ENCODE data around the gene NCDN.
A peak's percentile ranks its signal among the peaks of the same experiment; 100 is the strongest.

Gene NCDN

GRCh38 chr1:35555601-35556477 lies 1.8 kb upstream of the NCDN start:
- no peak for DNase-seq

- no peak for DNase-seq
These were observed 998 bp upstream of the NCDN start for GRCh38 chr1:35556484-35557117.

GRCh38 chr1:35557118-35557610 lies 435 bp upstream of the NCDN start, which contains the start of gene KIAA0319L:
Gene KIAA0319L (minus strand): TSS chr1:35557403. CDS start chr1:35554491, 2,912 bp downstream.
- DNase-seq = peak; percentile 95

GRCh38 chr1:35558374-35559316 lies 1.0 kb downstream of the NCDN start:
- DNase-seq = no peak

- peak; percentile 16 for DNase-seq
These were observed 1.8 kb downstream of the NCDN start for GRCh38 chr1:35559317-35559944.

GRCh38 chr1:35560256-35561225 lies 2.9 kb downstream of the NCDN start:
- DNase-seq = peak; percentile 88

GRCh38 chr1:35561297-35561971 lies 3.8 kb downstream of the NCDN start:
- no peak for DNase-seq

GRCh38 chr1:35561972-35562680 lies 4.5 kb downstream of the NCDN start:
- DNase-seq = no peak

- DNase-seq = no peak
These were observed 5.6 kb downstream of the NCDN start for GRCh38 chr1:35563166-35563565.

- DNase-seq = peak; percentile 53
These were observed 6.7 kb downstream of the NCDN start for GRCh38 chr1:35564037-35564883.

GRCh38 chr1:35564884-35565741 lies 7.5 kb downstream of the NCDN start:
- DNase-seq = no peak

- no peak for DNase-seq
These were observed 8.1 kb downstream of the NCDN start for GRCh38 chr1:35565742-35566133.

GRCh38 chr1:35567947-35568558 lies 10.5 kb downstream of the NCDN start:
- no peak for DNase-seq

- DNase-seq = peak; percentile 71
These were observed 11.4 kb downstream of the NCDN start for GRCh38 chr1:35568975-35569395.

- no peak for DNase-seq
These were observed 12.3 kb downstream of the NCDN start for GRCh38 chr1:35569936-35570335.

GRCh38 chr1:35570589-35571137 lies 13.1 kb downstream of the NCDN start:
- no peak for DNase-seq

- no peak for DNase-seq
These were observed 13.7 kb downstream of the NCDN start for GRCh38 chr1:35571263-35571662.
